ENCODE results near the gene DCT. TPM values are rescaled to one million over a fixed set of nuclear protein-coding genes. Genes with fewer than 3 reads are reported as not detected.

The DCT gene
- total RNA-seq, 2 experiments from 2014 or later: 0.10 TPM; not detected in 1

DNA sequence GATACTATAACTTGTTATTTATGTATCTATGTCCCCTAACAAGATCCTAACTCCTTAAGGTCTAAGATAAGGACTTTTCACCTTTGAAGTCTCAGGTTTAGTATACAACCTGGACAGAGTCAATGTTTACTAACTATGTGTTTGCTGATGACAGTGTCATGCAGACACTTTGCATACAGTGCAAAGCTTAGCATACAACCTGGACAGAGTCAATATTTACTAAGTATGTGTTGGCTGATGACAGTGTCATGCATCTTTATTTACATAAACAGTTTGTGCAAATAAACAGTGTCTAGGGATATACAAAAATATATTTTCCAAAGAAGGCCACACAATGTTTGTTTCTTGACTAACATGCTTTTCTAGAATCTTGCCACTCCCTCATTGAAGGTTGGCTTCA lies 34.7 kb downstream of the DCT start:
- Mint-ChIP-seq H3K9me3 (no peaks in the 10 kb centered on the region), H3K4me3 (no peak overlapping the region), H3K27me3 (ENCODE audit: low read depth) (no peaks in the 10 kb centered on the region), H3K27ac (no peak overlapping the region), H3K4me1 (ENCODE audit: low read depth) (no peaks in the 10 kb centered on the region), H3K36me3 (ENCODE audit: low read depth) (no peaks in the 10 kb centered on the region)
- DNase-seq: no peak
- CTCF ChIA-PET: interaction anchor here (0.6 kb wide), 1 partner anchor 125 kb away, joined by 3 read pairs; no protein-coding TSS in a partner anchor
- intact Hi-C loops (cut with micrococcal nuclease): no loop called here

DNA sequence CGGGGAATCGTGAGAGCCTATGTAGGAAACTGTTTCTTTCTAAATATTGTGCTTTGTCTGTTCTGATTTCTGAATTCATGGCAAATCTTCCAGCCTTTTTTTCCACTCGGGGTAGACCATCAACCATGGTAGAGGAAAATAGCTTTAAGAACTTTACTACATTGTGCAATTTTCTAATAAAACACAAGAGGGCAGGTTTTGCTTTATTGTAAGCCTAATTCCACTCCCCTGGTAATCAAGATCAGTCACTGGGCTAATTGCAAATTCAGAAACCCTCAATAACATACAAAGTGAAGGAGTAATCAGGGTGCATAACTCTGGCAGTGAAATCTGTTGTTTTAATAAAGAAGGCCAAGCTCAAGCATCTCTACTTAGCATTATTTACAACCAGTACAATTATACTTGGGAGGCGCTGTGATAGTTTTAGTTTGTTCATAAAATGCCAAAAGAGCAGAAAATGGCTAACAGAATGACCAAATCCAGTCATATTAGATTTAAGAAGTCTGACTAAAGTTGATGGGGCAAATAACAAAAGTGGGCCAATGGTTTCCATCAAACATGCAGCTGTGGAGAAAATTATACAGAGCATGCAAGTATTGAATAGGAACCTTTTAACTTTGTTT lies 43.8 kb downstream of the DCT start:
- Mint-ChIP-seq H3K9me3 (no peaks in the 10 kb centered on the region), H3K4me3 (no peak overlapping the region), H3K27ac (no peak overlapping the region), H3K4me1 (ENCODE audit: low read depth) (peaks cover 28% of the 10 kb centered on the region), H3K36me3 (ENCODE audit: low read depth) (no peaks in the 10 kb centered on the region), H3K27me3 (ENCODE audit: low read depth) (no peaks in the 10 kb centered on the region)
- CTCF ChIA-PET: interaction anchor here (0.8 to 8.6 kb wide), 21 partner anchors 10 to 867 kb away, joined by 3 to 141 read pairs (median 4); partner anchors contain the start of gene GPR180
- DNase-seq: no peak
- intact Hi-C loops (cut with micrococcal nuclease): loop anchor here (1.0 to 5.0 kb wide), 8 partner anchors 114 to 1042 kb away; no protein-coding TSS in a partner anchor

DNA sequence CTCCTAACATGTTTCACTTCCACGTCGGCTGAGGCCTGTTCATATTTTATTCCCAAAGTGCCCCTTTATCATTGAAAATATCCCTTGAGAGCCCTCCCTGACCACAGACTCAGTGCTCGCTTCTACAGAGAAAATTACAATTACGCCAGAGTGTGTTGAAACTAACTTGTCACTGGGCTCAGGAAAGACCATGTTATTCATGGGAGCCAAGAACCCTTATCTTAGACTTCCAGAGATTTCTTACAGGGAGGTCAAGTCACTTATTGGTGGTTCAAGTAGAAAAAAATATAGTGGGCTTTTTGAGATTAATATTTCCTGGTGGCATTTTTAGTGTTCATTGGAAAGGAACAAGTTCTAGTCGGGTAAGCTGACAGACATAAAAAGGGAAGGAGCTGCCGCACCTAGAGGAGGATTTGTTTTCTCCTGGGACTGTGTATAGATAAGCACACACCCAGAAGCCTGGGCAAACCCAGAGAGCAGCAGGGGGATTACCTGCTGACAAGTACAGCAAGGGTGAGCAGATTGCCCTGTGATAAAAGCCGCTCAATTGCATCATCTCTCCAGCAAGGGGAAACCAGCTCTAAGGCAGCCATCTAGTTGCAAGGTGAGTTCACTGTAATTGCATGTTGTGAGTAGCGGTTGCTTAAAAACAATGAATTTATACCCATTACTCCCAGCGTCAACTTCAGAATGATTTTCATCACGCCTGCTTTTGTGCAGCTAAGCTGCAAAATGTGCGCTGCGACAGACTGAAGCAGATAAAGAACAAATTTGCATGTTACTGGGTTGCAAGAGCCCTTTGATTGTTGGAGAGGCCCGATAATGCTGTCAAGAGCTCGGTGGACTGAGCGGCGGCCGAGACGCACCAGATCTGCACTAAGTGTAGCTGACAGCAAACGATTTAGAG lies 46.2 kb downstream of the DCT start:
- Mint-ChIP-seq H3K4me1 (ENCODE audit: low read depth) (peaks cover 28% of the 10 kb centered on the region), H3K9me3 (no peaks in the 10 kb centered on the region), H3K4me3 (no peak overlapping the region), H3K27ac (no peak overlapping the region), H3K36me3 (ENCODE audit: low read depth) (no peaks in the 10 kb centered on the region), H3K27me3 (ENCODE audit: low read depth) (no peaks in the 10 kb centered on the region)
- CTCF ChIA-PET: interaction anchor here (0.7 to 8.6 kb wide), 5 partner anchors 11 to 186 kb away, joined by 3 to 141 read pairs (median 3); no protein-coding TSS in a partner anchor
- intact Hi-C loops (cut with micrococcal nuclease): loop anchor here (1.0 kb wide), 1 partner anchor 14 kb away; no protein-coding TSS in a partner anchor
- peak; percentile 67 for DNase-seq

DNA sequence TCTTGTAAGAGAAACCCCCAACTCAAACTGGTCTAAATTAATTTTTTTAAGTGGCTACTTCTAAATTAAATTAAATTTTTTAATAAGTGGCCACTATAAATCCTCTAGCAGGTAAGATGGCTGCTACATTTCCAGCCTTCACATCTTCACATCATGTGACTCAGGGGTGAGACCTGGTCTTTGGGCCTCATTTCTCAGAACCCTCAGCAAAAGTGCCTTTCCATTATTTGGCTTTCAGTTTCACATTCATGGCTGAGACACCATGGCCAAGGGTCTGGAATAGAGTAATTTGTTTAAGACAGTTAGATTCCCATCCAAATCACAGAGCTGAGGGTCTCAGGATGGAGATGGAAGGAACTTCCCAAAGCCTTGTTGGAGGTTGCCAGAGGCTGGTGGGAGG lies 47.5 kb downstream of the DCT start:
- H3K27ac Mint-ChIP-seq: no peak overlapping the region
- no peaks in the 10 kb centered on the region for H3K27me3 Mint-ChIP-seq (ENCODE audit: low read depth)
- peaks cover 32% of the 10 kb centered on the region for H3K4me1 Mint-ChIP-seq (ENCODE audit: low read depth)
- DNase-seq: peak; percentile 15
- H3K9me3 Mint-ChIP-seq: no peaks in the 10 kb centered on the region
- intact Hi-C loops (cut with micrococcal nuclease): no loop called here
- no peak overlapping the region for H3K4me3 Mint-ChIP-seq
- H3K36me3 Mint-ChIP-seq (ENCODE audit: low read depth): no peaks in the 10 kb centered on the region
- CTCF ChIA-PET: interaction anchor here (1.1 to 8.6 kb wide), 2 partner anchors 174 to 187 kb away, joined by 3 to 141 read pairs; no protein-coding TSS in a partner anchor

DNA sequence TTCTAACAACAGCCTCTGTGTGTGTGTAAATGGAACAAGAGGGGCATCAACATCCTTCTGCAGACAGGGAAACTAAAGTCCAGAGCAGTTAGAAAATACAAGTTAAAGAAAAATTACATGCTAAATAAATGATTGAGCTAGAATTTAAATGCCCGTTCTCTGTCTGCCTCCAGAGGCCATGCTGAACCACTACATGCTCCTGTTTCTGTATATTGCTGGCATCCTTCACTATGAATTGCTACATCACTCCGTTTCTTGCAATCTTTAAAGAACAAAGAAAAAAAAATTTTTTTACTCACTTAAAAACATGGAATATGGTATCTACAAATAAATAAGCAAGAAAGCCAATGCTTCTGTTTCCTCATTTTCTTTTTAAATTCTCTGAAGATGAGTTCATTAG lies 47.9 kb downstream of the DCT start:
- Mint-ChIP-seq H3K27ac (no peak overlapping the region), H3K4me1 (ENCODE audit: low read depth) (peaks cover 32% of the 10 kb centered on the region), H3K27me3 (ENCODE audit: low read depth) (no peaks in the 10 kb centered on the region), H3K36me3 (ENCODE audit: low read depth) (no peaks in the 10 kb centered on the region), H3K4me3 (no peak overlapping the region), H3K9me3 (no peaks in the 10 kb centered on the region)
- DNase-seq: no peak
- intact Hi-C loops (cut with micrococcal nuclease): no loop called here
- CTCF ChIA-PET: interaction anchor here (1.1 to 8.6 kb wide), 2 partner anchors 174 to 188 kb away, joined by 3 to 141 read pairs; no protein-coding TSS in a partner anchor

DNA sequence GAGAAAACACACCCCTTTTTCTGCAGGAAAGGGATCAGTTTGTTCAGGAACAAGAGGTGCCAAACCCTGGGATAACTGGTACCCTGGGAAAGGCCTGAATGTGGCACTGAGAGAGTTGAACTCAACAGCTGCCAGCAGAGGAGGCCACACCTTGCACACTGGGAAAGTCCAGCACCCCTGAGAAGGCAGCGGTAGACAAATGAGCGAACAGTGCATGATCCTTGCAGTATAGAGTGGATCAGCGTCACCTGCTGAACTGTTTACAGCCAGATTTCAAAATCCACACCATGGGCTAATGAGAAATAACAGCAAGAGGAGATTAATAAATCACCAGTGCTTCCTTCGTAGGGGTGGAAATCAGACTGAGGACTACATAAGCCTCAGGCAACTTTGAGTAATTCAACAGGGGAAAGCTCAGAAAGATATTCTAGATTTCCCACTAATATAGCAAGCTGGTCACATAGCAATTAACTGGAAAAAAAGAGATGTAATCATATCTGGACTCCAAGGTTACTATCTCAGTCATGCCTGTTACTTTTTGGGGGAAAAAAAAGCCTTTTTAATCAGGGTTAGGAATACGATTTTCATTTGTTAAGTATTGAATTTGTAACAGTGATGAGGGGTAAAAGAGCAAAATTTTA lies 52.0 kb downstream of the DCT start:
- CTCF ChIA-PET: interaction anchor here (2.2 kb wide), 1 partner anchor 9 kb away, joined by 7 read pairs; no protein-coding TSS in a partner anchor
- H3K27ac Mint-ChIP-seq: no peak overlapping the region
- no peaks in the 10 kb centered on the region for H3K9me3 Mint-ChIP-seq
- no peaks in the 10 kb centered on the region for H3K27me3 Mint-ChIP-seq (ENCODE audit: low read depth)
- H3K4me3 Mint-ChIP-seq: no peak overlapping the region
- intact Hi-C loops (cut with micrococcal nuclease): no loop called here
- no peaks in the 10 kb centered on the region for H3K36me3 Mint-ChIP-seq (ENCODE audit: low read depth)
- DNase-seq: no peak
- peaks cover 13% of the 10 kb centered on the region for H3K4me1 Mint-ChIP-seq (ENCODE audit: low read depth)

DNA sequence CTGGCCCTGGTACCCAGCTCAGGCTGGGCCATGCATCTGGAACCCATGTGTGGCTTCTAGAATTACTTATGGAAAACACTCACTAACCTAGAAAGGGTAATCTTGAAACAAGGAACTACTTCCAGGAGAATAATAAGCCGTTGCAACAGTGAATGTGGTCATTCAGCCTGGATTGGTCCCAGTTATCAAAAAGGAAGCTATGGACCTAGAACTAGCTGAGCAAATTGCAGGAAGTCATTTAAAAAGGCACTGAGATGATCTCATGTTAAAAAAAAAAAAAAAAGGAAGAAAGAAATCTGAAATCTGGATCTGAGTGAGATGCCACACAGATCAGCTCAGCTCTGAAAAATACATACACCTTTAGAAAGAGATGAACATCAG lies 59.6 kb downstream of the DCT start:
- H3K27ac Mint-ChIP-seq: peak overlapping the region; percentile 78
- H3K36me3 Mint-ChIP-seq (ENCODE audit: low read depth): peaks cover 13% of the 10 kb centered on the region
- CTCF ChIA-PET: interaction anchor here (0.6 to 1.0 kb wide), 4 partner anchors 16 to 1421 kb away, joined by 3 to 4 read pairs (median 3); no protein-coding TSS in a partner anchor
- H3K27me3 Mint-ChIP-seq (ENCODE audit: low read depth): no peaks in the 10 kb centered on the region
- intact Hi-C loops (cut with micrococcal nuclease): loop anchor here (1.0 to 5.0 kb wide), 18 partner anchors 13 to 1269 kb away; partner anchors contain the start of genes ABCC4, DNAJC3, GPR180 and TGDS
- no peak for DNase-seq
- peaks cover 23% of the 10 kb centered on the region for H3K9me3 Mint-ChIP-seq
- peaks cover 34% of the 10 kb centered on the region for H3K4me1 Mint-ChIP-seq (ENCODE audit: low read depth)
- H3K4me3 Mint-ChIP-seq: no peak overlapping the region

DNA sequence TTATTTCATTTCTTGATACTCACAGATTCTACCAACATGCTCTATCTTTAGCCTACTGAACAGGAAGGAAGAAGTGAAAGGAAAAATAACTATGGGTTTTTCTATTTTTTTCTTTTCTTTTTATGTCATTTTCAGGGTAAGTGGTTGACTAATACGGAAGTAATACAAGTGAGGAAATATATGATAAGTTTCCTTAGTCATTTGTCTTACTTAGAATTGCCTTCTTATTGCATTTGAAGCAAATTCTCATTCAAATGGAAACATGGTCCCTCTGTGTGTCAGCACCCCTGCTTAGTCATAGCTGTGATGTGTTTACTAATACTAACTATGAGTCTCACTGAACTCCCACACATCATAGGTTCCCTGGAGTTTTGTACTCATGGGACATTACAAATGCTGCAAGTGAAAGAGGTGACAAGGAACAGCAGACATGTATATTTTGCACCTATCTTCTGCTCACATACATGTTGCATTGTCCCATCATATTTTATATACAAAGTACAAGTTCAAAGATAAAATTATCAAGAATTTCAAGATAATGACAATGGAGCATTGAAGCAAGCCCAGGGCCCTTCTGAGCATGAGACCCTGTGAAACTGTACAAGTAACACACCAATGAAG lies 60.1 kb downstream of the DCT start:
- Mint-ChIP-seq H3K36me3 (ENCODE audit: low read depth) (peaks cover 13% of the 10 kb centered on the region), H3K9me3 (peaks cover 23% of the 10 kb centered on the region), H3K4me3 (peak overlapping the region; percentile 11), H3K4me1 (ENCODE audit: low read depth) (peaks cover 34% of the 10 kb centered on the region), H3K27ac (peak overlapping the region; percentile 78), H3K27me3 (ENCODE audit: low read depth) (no peaks in the 10 kb centered on the region)
- CTCF ChIA-PET: interaction anchor here (0.6 to 1.3 kb wide), 4 partner anchors 16 to 1422 kb away, joined by 3 to 4 read pairs (median 3); no protein-coding TSS in a partner anchor
- intact Hi-C loops (cut with micrococcal nuclease): loop anchor here (1.0 to 5.0 kb wide), 17 partner anchors 14 to 1268 kb away; partner anchors contain the start of genes DNAJC3, GPR180 and TGDS
- DNase-seq: peak; percentile 75

DNA sequence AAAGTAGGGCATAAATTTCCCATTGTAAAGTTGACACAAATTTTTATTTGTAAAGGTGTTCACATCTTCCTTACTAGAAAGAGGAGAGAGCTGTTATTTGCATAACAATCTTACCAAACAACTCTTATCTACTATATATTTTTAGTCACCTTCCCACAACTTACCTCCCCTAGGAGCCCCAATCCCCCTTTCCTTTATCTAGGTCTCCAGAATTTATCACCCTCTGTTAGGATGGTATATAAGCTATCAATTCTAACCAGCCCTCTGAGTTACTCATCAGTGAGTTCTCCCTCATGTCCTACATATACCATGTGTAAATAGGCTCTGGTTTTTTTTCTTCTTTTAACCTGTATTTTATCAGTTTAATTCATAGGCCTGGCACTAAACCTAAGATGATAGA lies 62.2 kb downstream of the DCT start:
- CTCF ChIA-PET: interaction anchor here (1.1 to 1.7 kb wide), 3 partner anchors 52 to 204 kb away, joined by 4 read pairs; no protein-coding TSS in a partner anchor
- H3K27ac Mint-ChIP-seq: no peak overlapping the region
- peaks cover 42% of the 10 kb centered on the region for H3K4me1 Mint-ChIP-seq (ENCODE audit: low read depth)
- peaks cover 23% of the 10 kb centered on the region for H3K9me3 Mint-ChIP-seq
- H3K27me3 Mint-ChIP-seq (ENCODE audit: low read depth): no peaks in the 10 kb centered on the region
- intact Hi-C loops (cut with micrococcal nuclease): loop anchor here (5.0 kb wide), 2 partner anchors 1125 to 1260 kb away; partner anchors contain the start of gene DNAJC3
- no peak overlapping the region for H3K4me3 Mint-ChIP-seq
- no peak for DNase-seq
- peaks cover 13% of the 10 kb centered on the region for H3K36me3 Mint-ChIP-seq (ENCODE audit: low read depth)

DNA sequence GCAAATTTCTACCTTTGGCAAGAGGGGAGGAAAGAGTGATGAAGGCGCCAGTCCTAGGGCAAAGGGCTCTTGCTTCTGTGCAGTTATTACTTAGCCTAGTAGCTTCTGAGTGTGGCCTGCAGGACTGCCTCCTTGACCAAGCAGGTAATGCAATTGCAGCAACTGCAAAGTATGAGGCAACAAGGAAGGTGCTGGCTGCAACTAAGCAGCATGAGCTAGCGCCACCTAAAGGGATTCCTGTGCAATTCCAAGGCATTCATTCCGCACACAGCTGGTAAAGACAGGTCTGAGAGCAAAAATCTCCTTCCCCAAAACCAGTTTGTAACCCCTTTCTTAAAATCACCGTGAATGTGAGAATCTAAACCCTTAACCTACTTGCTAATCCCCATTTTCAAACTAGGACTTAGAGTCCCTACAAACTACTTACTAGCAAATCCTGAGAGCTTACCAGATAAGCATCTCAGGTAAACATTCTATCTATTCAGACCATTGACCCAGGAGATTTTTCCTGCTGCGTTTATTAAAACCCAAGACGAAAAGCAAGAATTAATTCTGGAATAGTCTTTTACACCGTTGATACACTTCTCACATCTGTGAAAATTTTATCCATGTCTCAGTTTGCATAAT lies 62.9 kb downstream of the DCT start:
- no peak for DNase-seq

More for the DNA sequence above, 62.9 kb downstream of the DCT start:
- intact Hi-C loops (cut with micrococcal nuclease): loop anchor here (5.0 kb wide), 2 partner anchors 1124 to 1261 kb away; partner anchors contain the start of gene DNAJC3
- H3K4me1 Mint-ChIP-seq (ENCODE audit: low read depth): peaks cover 49% of the 10 kb centered on the region
- H3K4me3 Mint-ChIP-seq: no peak overlapping the region
- H3K36me3 Mint-ChIP-seq (ENCODE audit: low read depth): peaks cover 11% of the 10 kb centered on the region
- no peaks in the 10 kb centered on the region for H3K27me3 Mint-ChIP-seq (ENCODE audit: low read depth)
- peaks cover 21% of the 10 kb centered on the region for H3K9me3 Mint-ChIP-seq
- CTCF ChIA-PET: interaction anchor here (1.1 to 1.7 kb wide), 4 partner anchors 19 to 204 kb away, joined by 3 to 4 read pairs (median 4); no protein-coding TSS in a partner anchor
- H3K27ac Mint-ChIP-seq: no peak overlapping the region
